Inferior parietal cortex (tissue), 1 donor: ENCODE measurements around the gene NFIB.

Source experiments
- DNase-seq: peaks from one replicate; pipeline ENCODE4 v3.0.0-alpha.2; 2016; ENCODE audit errors: extremely low spot score

Gene NFIB

GRCh38 chr9:14278291-14278721, 35.6 kb downstream of the NFIB start:
- DNase-seq = no peak

DNA sequence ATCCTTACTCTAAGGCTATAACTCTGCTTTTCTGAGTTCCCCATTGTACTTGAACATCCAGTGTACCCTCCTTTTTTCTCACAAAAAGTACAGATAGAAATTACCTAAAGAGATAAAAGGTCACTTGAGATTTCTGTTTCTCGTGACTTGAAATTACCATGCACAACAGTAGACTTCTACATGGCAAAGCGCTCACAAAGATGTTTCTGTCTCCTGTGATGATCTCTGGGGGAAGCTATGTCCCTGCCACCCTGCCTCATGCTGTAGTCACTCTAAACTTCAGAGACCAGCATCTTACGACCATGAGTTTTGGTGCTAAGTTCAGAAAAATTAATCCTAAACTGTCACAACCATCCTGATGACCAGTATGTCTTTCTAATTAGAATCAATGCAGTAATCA, 36.2 kb downstream of the NFIB start:
- DNase-seq = no peak

- DNase-seq = no peak
Observed at GRCh38 chr9:14277244-14277643, 36.7 kb downstream of the NFIB start.

DNA sequence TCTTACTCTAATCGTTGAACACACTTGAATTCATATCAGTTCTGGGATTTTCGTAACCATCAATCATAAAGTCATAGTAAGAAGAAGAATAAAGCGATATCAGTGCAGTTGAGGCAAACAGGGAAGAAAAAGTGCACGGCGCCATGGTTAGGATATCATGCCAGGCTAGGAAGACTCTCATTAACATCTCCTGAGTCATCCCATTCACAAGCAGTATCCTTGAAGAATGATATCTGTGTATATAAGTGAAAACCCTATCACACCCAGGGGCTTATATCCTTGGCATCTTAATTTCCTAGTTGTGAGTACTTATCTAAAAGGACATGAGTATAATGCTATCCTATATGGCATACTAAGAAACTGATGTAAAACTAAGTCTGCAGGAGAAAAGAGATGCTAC, 38.6 kb downstream of the NFIB start:
- no peak for DNase-seq

GRCh38 chr9:14273696-14274121, 40.2 kb downstream of the NFIB start:
- DNase-seq = no peak

- no peak for DNase-seq
Observed at GRCh38 chr9:14272927-14273528, 40.9 kb downstream of the NFIB start.

- DNase-seq = peak; percentile 63
Observed at GRCh38 chr9:14271093-14271673, 42.8 kb downstream of the NFIB start.

DNA sequence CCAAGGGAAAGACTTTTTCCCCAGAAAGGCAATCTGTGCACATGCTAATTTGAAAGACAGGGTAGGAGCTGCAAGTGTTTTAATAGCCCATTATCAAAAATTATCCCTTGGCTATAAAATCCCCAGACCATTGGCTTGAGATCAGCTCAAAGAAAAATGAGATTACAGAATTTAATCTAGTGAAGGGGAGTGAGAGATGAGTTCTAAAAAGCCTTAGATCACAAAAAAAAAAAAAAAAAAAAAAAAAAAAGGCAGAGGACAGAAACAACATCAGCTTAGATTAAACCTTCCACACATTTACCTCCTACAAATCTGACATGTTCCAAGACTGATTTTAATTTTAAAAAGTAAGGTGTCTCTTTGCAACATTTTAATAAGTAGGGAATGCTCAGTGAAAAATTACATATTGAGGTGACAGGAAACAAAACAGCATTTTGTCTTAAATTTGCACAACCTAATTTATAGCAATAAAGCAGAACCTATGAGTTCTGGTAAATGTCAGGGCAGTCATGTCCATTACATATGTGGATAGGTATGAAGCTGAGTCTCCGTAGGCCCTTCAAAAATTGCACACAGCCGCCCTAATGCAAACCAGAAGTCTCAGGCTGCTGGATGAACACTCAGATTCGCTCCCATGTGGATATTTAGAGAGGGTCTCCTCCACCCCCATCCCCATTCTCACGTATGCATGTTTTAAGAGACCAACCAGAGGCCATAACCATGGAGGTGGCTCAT, 43.4 kb downstream of the NFIB start:
- DNase-seq = no peak

DNA sequence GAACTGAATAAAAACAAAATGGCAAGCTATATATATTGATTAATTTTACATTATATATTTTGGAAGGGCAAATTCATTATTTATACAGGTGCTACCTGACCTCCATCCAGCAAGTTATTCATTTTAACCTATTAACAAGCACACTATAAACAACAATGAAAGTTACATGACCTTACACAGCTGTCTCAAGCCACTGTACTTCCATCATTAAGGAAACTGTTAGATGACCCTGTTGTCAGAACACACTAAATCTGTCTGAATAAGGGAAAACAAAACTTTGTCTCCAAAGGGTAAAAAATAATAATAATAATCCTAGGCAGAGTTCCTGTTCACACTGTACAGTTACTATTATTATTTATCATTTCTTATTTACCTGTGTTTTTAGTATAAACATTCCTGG, 44.0 kb downstream of the NFIB start:
- no peak for DNase-seq

GRCh38 chr9:14263707-14264483, 50.0 kb downstream of the NFIB start:
- no peak for DNase-seq

- no peak for DNase-seq
Observed at GRCh38 chr9:14262827-14263226, 51.1 kb downstream of the NFIB start.

GRCh38 chr9:14261616-14262015, 52.3 kb downstream of the NFIB start:
- DNase-seq = no peak

DNA sequence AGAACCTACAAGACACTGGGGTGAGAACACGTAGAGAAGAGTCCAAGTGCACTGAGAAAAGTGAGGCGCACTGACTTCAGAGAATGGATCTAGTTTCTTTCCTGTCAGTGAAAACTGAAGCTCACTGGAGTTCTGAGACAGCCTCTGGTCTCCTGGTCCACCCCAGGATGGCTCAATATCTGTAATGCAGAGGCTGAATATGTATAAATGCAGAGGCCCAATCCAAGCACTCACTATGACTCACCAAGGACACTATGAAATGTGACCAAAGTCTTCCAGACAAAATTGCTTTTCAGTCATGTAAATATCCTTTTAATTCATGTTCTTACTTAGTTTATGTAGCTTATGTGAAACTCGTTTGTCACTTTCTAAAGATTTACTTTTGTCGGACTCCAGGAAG, 53.8 kb downstream of the NFIB start:
- DNase-seq = no peak

DNA sequence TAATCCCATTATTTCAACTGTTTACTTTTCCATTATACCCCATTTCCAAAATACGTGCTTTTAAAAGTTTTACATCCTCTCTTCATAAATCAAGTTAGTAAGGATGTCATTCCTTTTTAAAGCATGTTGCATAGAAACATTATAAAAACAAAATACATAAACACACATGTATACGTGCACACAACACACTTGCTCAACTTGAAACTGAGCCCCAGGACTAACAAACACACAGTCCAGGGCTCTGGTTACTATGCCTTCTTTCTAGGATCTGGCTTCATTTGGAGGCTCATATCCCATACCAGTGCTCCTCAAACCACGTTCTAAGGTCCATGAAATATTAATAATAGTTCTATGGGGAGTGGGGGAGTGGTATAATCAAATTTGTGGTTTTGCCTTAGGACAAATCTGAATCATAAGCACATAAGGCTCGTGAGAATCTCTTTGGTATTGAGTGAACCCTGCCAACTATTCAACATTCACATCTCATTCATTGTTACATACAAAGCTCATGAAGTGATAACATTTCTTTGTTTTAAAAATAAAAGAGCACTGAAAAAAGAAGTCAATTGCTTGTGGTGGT, 55.2 kb downstream of the NFIB start:
- DNase-seq = no peak

- DNase-seq = no peak
Observed at GRCh38 chr9:14258156-14258555, 55.8 kb downstream of the NFIB start.

DNA sequence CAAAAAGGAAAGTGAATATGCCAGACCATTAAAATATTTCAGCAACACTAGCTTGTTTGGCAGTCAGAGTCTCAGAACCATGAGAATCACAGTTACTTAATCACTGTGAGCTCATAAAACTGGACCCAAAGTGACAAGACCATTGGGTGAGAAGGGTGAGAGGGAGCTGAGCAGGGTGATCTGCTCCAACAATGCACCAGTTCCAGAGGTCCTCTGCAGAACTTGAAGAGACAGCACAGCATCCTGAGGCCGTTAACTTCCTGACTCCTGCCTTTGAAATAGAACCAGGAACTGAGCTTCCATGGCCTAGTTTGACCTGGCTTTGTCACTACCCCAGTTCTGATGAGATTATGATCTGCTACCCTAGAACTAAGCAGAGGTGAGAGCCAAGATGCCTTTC, 57.4 kb downstream of the NFIB start:
- no peak for DNase-seq

DNA sequence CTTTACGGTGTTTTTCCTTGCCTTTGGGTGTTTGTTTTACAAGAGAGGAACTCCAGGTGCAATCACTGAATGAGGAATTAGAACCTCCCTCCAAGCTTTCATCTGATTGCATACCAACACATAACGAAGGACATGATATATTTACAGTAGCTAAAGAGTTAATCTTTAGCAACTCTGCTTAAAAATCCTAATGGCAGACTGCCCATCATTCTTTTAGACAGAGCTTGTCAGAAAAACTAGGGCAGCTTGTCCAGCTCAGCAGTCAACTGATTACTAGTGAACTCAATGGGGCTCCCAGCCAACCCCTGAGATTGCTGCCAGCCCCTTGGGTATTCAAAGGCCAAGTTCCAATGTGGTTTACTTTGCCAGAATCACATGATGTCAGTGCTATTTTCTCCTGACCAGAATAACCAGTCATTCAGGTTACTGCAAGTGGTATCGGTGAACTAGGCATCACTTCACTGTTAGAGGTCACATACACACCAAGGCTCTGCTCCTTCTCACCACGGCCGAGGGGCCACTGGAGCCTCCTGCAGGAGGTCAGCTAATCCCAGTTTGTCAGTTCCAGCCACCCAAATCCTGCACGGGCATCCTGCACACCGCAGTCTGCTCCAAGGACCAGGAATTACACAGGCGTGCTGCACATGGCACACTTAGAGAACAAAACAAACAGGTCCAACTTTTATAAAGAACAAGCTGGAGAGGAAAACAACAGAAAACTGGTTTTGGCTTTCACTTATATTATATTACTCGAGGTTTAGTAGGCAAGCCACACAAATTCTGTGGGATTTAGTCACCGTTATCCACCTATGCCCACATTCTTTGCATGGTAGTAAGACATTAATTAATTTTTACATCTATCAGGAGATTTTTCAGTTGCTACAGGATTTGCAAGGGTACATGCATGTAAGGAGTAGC, 62.5 kb downstream of the NFIB start:
- peak; percentile 67 for DNase-seq

DNA sequence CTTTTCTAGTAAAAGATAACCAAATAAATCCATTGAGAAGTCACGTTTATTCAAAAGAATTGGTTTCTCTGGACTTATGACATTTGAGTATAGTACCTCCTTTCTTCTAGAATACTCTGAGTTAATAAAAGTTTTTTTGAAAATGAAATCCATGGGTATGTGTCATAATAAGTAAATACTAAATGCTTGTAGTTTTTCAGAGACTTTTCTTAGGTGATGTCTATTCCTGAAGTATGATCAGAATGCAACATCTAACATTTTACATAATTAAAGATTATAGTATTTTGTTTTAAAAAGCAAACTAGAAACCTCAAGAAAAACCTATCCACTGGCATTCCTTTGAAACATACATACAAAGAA, 63.2 kb downstream of the NFIB start:
- DNase-seq = no peak

DNA sequence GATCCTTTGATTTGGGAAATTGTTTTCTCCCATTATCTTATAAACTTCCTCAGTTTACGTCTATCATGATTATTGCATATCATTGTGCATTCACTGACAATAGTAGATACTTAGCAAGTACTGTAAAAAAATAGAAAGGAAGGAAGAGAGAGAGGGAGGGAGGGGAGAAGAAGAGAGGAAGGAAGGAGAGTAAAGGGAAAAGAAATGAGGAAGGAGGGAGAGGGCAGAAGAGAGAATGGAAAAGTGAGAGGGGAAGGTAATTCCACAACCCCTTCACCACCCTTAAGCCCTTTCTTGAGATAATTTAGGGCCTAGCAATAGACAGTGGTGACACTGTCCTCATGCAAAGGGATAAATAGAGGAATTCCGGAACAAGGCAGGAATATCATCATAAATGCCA, 64.4 kb downstream of the NFIB start:
- DNase-seq = no peak

DNA sequence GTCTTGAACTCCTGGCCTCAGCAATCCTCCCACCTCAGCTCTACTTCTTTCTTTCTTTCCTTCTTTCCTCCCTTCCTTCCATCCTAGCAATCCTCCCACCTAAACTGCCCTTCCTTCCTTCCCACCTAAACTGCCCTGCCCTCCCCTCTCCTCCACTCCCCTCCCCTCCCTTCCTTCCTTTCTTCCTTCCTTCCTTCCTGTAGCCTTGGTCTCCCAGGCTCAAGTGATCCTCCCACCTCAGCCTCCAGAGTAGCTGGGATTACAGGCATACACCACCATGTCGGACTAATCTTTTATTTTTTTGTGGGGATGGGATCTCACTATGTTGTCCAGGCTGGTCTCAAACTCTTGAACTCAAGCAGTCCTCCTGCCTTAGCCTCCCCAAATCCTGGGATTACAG, 65.8 kb downstream of the NFIB start:
- DNase-seq = no peak

DNA sequence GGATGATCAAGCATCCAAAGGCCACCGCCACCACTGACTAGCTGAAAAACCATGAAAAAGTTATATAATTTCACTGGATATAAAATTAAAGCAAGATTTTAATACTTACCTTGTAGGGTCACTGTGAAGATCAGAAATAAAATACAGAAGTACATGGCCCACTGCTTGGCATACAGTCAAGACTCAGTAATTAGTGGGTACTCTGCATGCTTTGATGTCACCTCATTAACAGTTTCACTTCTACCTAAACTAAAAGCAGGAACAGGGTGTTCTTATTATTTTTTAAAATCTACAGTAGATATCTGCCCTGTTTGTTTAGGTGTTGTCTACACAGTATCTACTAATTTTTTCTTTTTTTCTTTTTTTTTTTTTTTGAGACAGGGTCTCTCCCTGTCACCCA, 66.4 kb downstream of the NFIB start:
- no peak for DNase-seq
